Naive B cell (primary cell): ENCODE measurements around the gene RGS19. TPM values are rescaled to one million over a fixed set of nuclear protein-coding genes. Genes with fewer than 3 reads are reported as not detected.

ENCODE experiments used
- ATAC-seq, 2 donors: fragments of 150-1000 bp; cut with Tn5 transposase; 2 replicates each; pipeline ENCODE4 v1.10.0; 2021; ENCODE audit warnings: low read depth in 2 of 2, mild to moderate bottlenecking in 2 of 2, moderate library complexity in 2 of 2
- DNase-seq: peaks from one replicate; pipeline ENCODE4 v3.0.0; 2022
- H3K27ac Mint-ChIP-seq, 6 donors: one replicate each; pipeline ENCODE4 v1.8.0; 2020 to 2022; ENCODE audit warnings: mild to moderate bottlenecking in 6 of 6, mixed read lengths in 6 of 6, moderate library complexity in 5 of 6, inconsistent platforms in 2 of 6
- H3K27me3 Mint-ChIP-seq, 3 donors: one replicate each; pipeline ENCODE4 v1.8.0; 2021 to 2022; ENCODE audit warnings: mixed read lengths in 3 of 3, mild to moderate bottlenecking in 1 of 3
- H3K36me3 Mint-ChIP-seq, 2 donors: one replicate each; pipeline ENCODE4 v1.8.0; 2020 to 2022; ENCODE audit warnings: mixed read lengths in 2 of 2, inconsistent platforms in 1 of 2, mild to moderate bottlenecking in 1 of 2
- H3K4me1 Mint-ChIP-seq, 3 donors: one replicate each; pipeline ENCODE4 v1.8.0; 2020 to 2022; ENCODE audit warnings: mixed read lengths in 3 of 3, inconsistent platforms in 1 of 3, mild to moderate bottlenecking in 1 of 3, moderate library complexity in 1 of 3
- H3K4me3 Mint-ChIP-seq, 8 donors: one replicate each; pipeline ENCODE4 v1.8.0; 2020 to 2022; ENCODE audit warnings: mild to moderate bottlenecking in 8 of 8, mixed read lengths in 8 of 8, moderate library complexity in 8 of 8, inconsistent platforms in 2 of 8
- H3K9me3 Mint-ChIP-seq, 7 donors: one replicate each; pipeline ENCODE4 v1.8.0; 2020 to 2022; ENCODE audit warnings: mixed read lengths in 7 of 7, mild to moderate bottlenecking in 5 of 7, inconsistent platforms in 2 of 7, moderate library complexity in 1 of 7
- polyA plus RNA-seq, 6 donors: library from polyadenylated mRNA; unstranded; fragments of 300-500 nt; fragmentation: Illumina TruSeq; gene quantifications; one replicate each; pipeline ENCODE4 v1.2.3, GENCODE V29; 2021; ENCODE audit warnings: low read depth in 6 of 6

RGS19 gene
- polyA plus RNA-seq, 6 donors from 2014 or later, result 112 to 170 (median 132) TPM

DNA sequence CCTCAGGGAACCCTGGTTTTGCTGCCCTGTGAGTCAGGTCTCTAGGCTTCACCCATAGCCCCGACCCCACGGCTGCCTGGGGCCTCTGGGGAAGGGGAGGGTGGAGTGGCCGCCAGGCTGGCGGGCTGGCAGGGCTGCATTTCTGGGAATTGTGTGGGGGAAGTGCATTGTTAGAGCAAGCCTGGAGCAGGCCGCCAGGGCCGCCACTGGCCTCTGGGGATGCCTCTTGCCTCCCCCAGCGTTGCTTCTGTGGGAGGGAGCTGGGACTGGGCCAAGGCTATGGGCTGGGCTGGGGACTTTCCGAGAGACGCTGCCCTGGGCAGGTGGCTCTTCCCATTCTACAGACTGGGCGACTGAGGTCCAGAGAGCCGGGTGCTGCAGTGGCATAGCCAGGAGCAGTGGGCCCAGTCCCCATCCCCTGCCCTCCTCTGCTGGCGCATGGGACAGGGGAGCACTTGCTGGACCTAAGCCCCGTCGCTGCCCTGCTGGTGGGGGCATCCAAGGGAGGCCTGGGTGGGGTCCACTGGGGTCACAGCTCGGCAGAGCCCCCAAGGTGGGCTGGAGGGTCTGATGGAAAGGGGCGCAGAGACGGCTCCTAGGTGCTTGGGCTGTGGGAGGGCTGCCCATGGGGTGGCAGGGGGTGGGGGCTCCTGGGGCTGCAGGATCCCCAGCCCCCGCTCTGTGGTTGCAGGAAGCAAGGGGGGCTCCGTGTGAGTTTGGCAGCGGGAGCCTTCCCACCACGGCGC lies 23.3 kb downstream of the RGS19 start:
- Mint-ChIP-seq H3K9me3 (no peaks in the 10 kb centered on the region), H3K36me3 (no peaks in the 10 kb centered on the region), H3K27ac (no peak overlapping the region), H3K4me3 (peak overlapping the region in 1 of 8 donors; percentile 15), H3K27me3 (peaks cover 5 to 52% (median 33%) of the 10 kb centered on the region in 3 donors), H3K4me1 (peaks cover 13 to 32% (median 20%) of the 10 kb centered on the region in 3 donors)
- ATAC-seq (no peak), DNase-seq (no peak)

- Mint-ChIP-seq H3K27me3 (peaks cover 5 to 59% (median 38%) of the 10 kb centered on the region in 3 donors), H3K4me3 (no peak overlapping the region), H3K36me3 (no peaks in the 10 kb centered on the region), H3K27ac (peak overlapping the region in 1 of 6 donors; percentile 62), H3K4me1 (peaks cover 16 to 32% (median 20%) of the 10 kb centered on the region in 3 donors), H3K9me3 (no peaks in the 10 kb centered on the region)
- DNase-seq (no peak), ATAC-seq (no peak)
Observed at GRCh38 chr20:64055396-64055892, 23.9 kb downstream of the RGS19 start.

- H3K4me1 Mint-ChIP-seq, result peaks cover 16 to 32% (median 20%) of the 10 kb centered on the region in 3 donors
- DNase-seq, result no peak
- no peaks in the 10 kb centered on the region for H3K9me3 Mint-ChIP-seq
- H3K27ac Mint-ChIP-seq, result no peak overlapping the region
- H3K36me3 Mint-ChIP-seq, result no peaks in the 10 kb centered on the region
- H3K4me3 Mint-ChIP-seq, result peak overlapping the region in 1 of 8 donors; percentile 5
- no peak for ATAC-seq
- H3K27me3 Mint-ChIP-seq, result peaks cover 6 to 63% (median 40%) of the 10 kb centered on the region in 3 donors
Observed at GRCh38 chr20:64053841-64054661, 25.3 kb downstream of the RGS19 start.

- peak overlapping the region in 1 of 8 donors; percentile 5 for H3K4me3 Mint-ChIP-seq
- DNase-seq, result no peak
- no peak for ATAC-seq
- H3K9me3 Mint-ChIP-seq, result no peaks in the 10 kb centered on the region
- H3K27ac Mint-ChIP-seq, result no peak overlapping the region
- peaks cover 9 to 64% (median 40%) of the 10 kb centered on the region in 3 donors for H3K27me3 Mint-ChIP-seq
- H3K4me1 Mint-ChIP-seq, result peaks cover 12 to 28% (median 15%) of the 10 kb centered on the region in 3 donors
- no peaks in the 10 kb centered on the region for H3K36me3 Mint-ChIP-seq
Observed at GRCh38 chr20:64052987-64053840, 26.1 kb downstream of the RGS19 start.

- DNase-seq (no peak), ATAC-seq (no peak)
- Mint-ChIP-seq H3K27me3 (peaks cover 9 to 66% (median 46%) of the 10 kb centered on the region in 3 donors), H3K4me3 (no peak overlapping the region), H3K9me3 (no peaks in the 10 kb centered on the region), H3K4me1 (peaks cover 9 to 19% (median 11%) of the 10 kb centered on the region in 3 donors), H3K27ac (no peak overlapping the region), H3K36me3 (no peaks in the 10 kb centered on the region)
Observed at GRCh38 chr20:64052326-64052722, 27.0 kb downstream of the RGS19 start.

- Mint-ChIP-seq H3K36me3 (no peaks in the 10 kb centered on the region), H3K4me1 (peaks cover 9 to 17% (median 11%) of the 10 kb centered on the region in 3 donors), H3K4me3 (peak overlapping the region in 2 of 8 donors; percentile 12 to 71), H3K9me3 (no peaks in the 10 kb centered on the region), H3K27ac (no peak overlapping the region), H3K27me3 (peaks cover 9 to 72% (median 52%) of the 10 kb centered on the region in 3 donors)
- DNase-seq (no peak), ATAC-seq (no peak)
Observed at GRCh38 chr20:64051561-64052325, 27.6 kb downstream of the RGS19 start.

GRCh38 chr20:64051033-64051452 lies 28.3 kb downstream of the RGS19 start:
- ATAC-seq, result no peak
- no peak for DNase-seq
- H3K27ac Mint-ChIP-seq, result no peak overlapping the region
- H3K36me3 Mint-ChIP-seq, result no peaks in the 10 kb centered on the region
- peaks cover 9 to 17% (median 11%) of the 10 kb centered on the region in 3 donors for H3K4me1 Mint-ChIP-seq
- H3K9me3 Mint-ChIP-seq, result no peaks in the 10 kb centered on the region
- H3K27me3 Mint-ChIP-seq, result peaks cover 15 to 76% (median 59%) of the 10 kb centered on the region in 3 donors
- peak overlapping the region in 1 of 8 donors; percentile 47 for H3K4me3 Mint-ChIP-seq

DNA sequence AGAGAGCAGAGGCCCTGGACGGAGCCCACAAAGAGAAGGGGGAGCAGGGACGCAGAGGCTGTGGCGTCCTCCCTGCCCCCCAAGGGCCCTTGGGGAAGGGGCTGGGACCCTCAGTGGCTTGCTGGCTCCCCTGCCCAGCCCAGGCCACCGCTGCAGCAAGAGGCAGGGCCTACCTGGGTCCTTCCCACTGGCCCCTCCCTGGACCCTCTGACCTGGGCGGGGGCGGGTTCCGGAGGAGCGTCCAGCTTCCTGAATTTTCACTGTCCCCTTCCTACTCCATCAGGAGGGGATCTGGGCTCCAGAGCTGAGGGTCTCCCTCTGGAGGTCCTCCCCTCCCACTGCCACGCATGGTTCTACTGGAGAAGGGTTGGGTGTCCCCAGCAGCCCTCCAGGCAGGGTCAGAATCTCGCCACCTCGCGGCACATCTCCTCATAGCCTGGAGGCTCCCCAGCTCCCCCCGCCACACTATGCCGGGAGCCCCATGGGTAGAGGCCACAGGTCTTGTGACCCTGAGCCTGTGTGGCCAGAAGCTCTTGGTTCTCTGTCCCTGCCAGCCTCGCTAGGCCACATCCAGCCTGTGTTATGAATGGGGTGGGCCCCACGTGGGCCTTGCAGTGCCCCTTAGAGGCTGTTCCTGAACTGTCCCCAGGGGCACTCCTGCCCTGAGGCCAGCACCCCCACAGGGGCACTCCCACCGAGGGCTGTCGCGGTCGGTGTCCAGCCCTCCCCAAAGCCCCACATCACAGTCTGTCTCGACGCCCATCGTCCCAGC lies 28.9 kb downstream of the RGS19 start:
- no peak for ATAC-seq
- no peak for DNase-seq
- H3K4me3 Mint-ChIP-seq, result peak overlapping the region in 7 of 8 donors; percentile 15 to 64 (median 44)
- peaks cover 9 to 15% (median 10%) of the 10 kb centered on the region in 3 donors for H3K4me1 Mint-ChIP-seq
- peaks cover 19 to 77% (median 62%) of the 10 kb centered on the region in 3 donors for H3K27me3 Mint-ChIP-seq
- H3K27ac Mint-ChIP-seq, result no peak overlapping the region
- no peaks in the 10 kb centered on the region for H3K9me3 Mint-ChIP-seq
- no peaks in the 10 kb centered on the region for H3K36me3 Mint-ChIP-seq

GRCh38 chr20:64049878-64050260 lies 29.4 kb downstream of the RGS19 start:
- H3K36me3 Mint-ChIP-seq, result no peaks in the 10 kb centered on the region
- H3K9me3 Mint-ChIP-seq, result no peaks in the 10 kb centered on the region
- H3K27ac Mint-ChIP-seq, result no peak overlapping the region
- no peak for ATAC-seq
- DNase-seq, result no peak
- H3K4me3 Mint-ChIP-seq, result peak overlapping the region in 7 of 8 donors; percentile 8 to 75 (median 62)
- peaks cover 5 to 10% (median 7%) of the 10 kb centered on the region in 3 donors for H3K4me1 Mint-ChIP-seq
- H3K27me3 Mint-ChIP-seq, result peaks cover 19 to 77% (median 62%) of the 10 kb centered on the region in 3 donors

DNA sequence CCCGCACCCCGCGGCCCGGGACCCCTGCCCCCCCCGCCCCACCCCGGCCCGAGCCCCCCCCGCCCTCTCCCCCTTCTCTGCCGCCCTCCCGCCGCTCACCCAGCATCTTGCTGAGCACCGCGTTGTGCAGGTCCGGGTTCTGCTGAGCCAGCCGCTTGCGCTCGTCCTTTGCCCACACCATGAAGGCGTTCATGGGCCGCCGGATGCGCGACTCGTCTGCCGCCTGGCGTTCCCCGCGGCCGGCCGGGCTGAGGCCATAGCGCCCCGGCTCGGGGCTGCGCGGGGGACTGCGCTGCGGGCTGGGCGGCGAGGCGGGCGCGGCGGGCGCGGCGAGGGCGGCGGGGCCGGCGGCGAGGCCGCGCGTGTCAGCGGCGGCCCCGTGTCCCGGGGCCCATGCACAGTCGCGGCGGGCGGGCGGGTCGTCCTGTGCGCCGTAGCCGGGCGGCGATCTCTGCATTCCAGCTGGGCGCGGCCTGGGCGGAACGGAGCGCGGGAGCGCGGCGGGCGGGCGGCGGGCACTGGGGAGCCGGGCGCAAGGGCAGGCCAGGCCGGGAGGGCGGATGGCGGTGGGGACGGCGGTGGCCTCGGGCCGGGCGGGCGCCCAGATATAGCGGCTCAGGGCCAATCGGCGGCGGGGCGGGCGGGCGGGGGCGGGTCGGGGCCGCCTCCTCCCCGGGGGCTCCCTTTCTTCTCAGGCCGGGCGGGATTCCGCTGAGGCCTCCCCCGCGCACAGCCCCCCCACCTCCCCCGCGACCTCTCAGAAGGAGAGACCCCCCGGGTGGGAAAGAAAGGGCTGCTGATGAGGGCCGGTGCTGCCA lies 30.0 kb downstream of the RGS19 start, which contains the start of gene SOX18:
TSS of gene SOX18 (minus strand) at position 580 of the 818 bp plus-strand sequence. CDS start at position 457, 123 bp downstream.
- no peaks in the 10 kb centered on the region for H3K36me3 Mint-ChIP-seq
- H3K4me3 Mint-ChIP-seq, result peak within 1 kb of the TSS in 7 of 8 donors; percentile 35 to 75 (median 64)
- no peak within 1 kb of the TSS for H3K27ac Mint-ChIP-seq
- H3K4me1 Mint-ChIP-seq, result peaks cover 7 to 14% (median 9%) of the 10 kb centered on the region in 3 donors
- no peaks in the 10 kb centered on the region for H3K9me3 Mint-ChIP-seq
- DNase-seq (no peak), ATAC-seq (peak; percentile 59 to 67)
- peaks cover 24 to 78% (median 68%) of the 10 kb centered on the region in 3 donors for H3K27me3 Mint-ChIP-seq
